Esophagus squamous epithelium (tissue), 5 donors: ENCODE measurements around the gene ITPK1. TPM values are rescaled to one million over a fixed set of nuclear protein-coding genes. Genes with fewer than 3 reads are reported as not detected.

ENCODE experiments used
- DNase-seq: peaks from one replicate; lab custom pipeline; 2025; lab: John Stamatoyannopoulos, UW
- H3K27ac ChIP-seq, 4 donors: fragments of 200-600 bp; sonication (generic); one replicate each; pipeline ENCODE4 v1.5.1; 2016 to 2019; ENCODE audit warnings: mild to moderate bottlenecking in 1 of 4
- H3K27me3 ChIP-seq, 4 donors: fragments of 200-600 bp; sonication (generic); 1 replicate in 3 of 4; 2 replicates in 1 of 4; pipeline versions ENCODE4 v1.5.1 to v1.6.0; 2017 to 2021; ENCODE audit warnings: antibody characterized with exemption in 1 of 4
- H3K36me3 ChIP-seq, 3 donors: fragments of 200-600 bp; sonication (generic); one replicate each; pipeline ENCODE4 v1.5.1; 2016 to 2019
- H3K4me1 ChIP-seq, 3 donors: fragments of 200-600 bp; sonication (generic); one replicate each; pipeline ENCODE4 v1.5.1; 2017 to 2019
- H3K4me3 ChIP-seq, 4 donors: fragments of 200-600 bp; sonication (generic); 1 replicate in 3 of 4; 2 replicates in 1 of 4; pipeline ENCODE4 v1.5.1; 2016 to 2019; ENCODE audit warnings: mild to moderate bottlenecking in 2 of 4, moderate library complexity in 1 of 4
- H3K9me3 ChIP-seq, 3 donors: fragments of 200-600 bp; sonication (generic); one replicate each; pipeline ENCODE4 v1.5.1; 2016 to 2019
- POLR2A ChIP-seq, 4 donors: fragments of 450-650 bp; IDR thresholded peaks; one replicate each; pipeline ENCODE4 v1.6.1; 2017; ENCODE audit warnings: antibody characterized with exemption in 4 of 4, mild to moderate bottlenecking in 4 of 4, moderate library complexity in 3 of 4
- WGBS, 2 donors: methylation state at CpG; one replicate each; pipeline ENCODE4 v1.1.5; 2018; 5-methylcytosine and 5-hydroxymethylcytosine counted together
- intact Hi-C: fragments of 100-400 bp; cut with DNase I; formaldehyde crosslinking; loops from one replicate; pipeline ENCODE4 v1.15.0; 2022
- total RNA-seq, 4 donors: library from RNA; depleted of rRNA; stranded (reverse); fragments of >200 nt; gene quantifications; one replicate each; pipeline ENCODE4 v1.1.0, GENCODE V29; 2016
- TF ChIP-seq, protein P1 (sequence below), 6 experiments: fragments of 450-650 bp in 4 of 6; fragments of 200-600 bp in 2 of 6; sonication (generic) in 2 of 6; IDR thresholded peaks; one replicate each; pipeline ENCODE4 v1.5.1; 2016 to 2019; ENCODE audit warnings: antibody characterized with exemption in 6 of 6, mild to moderate bottlenecking in 4 of 6, moderate library complexity in 4 of 6
- donor health status: DM: yes; HTN: yes; CAD: no.

The ITPK1 gene
- total RNA-seq, 4 donors from 2014 or later = 14.2 to 34.5 (median 25.8) TPM

DNA sequence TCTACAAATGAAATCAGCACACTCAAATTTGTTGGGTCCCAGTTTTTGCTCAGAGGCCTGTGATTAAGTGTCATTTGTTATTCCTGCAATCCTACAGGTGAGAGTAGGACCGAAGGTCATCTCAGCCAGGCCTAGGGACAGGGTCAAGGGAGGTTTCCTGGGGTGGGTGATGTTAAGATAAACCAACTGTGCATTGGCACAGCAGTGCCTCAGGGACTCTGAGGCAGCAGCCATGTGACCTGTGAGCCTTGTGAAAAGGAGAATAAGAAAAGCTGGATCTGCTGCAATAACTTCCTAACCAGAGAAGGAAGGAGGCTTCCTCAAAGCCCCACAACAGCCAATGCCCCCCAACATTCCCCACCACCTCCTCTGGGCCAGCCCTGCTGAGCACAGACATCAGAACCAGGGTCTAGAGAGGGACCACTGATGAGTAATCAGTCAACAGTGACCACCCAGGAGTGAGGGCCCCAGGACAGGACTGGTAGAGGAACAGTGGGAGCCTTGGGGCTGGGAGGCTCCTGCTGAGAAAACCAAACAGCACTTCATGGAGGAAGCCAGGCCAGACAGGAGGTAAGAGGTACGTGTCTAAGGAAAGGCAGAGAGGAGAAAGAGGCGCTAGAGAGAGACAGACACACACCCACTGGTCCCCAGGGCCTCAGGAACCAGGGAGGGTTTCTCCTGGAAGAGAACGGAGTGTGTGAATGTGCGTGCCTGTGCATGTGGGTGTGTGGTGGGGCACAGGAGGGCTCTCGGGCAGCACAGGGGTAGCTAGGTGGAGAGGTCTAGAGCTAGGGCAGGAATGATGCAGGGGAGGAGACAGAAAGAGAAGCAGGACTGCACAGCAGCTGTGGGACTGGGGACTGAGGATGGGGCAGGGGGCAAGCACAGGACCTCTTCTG lies 82.4 kb downstream of the ITPK1 start:
- 43 to 53% methylated on average over 5 to 6 of the region's 6 CpGs for WGBS, 2 donors
- intact Hi-C loops = no loop called here
- Histone ChIP-seq H3K9me3 (no peaks in the 10 kb centered on the region), H3K27ac (peak overlapping the region in 3 of 4 donors; percentile 53 to 85 (median 57)), H3K36me3 (no peaks in the 10 kb centered on the region), H3K4me1 (peaks cover 25 to 74% (median 41%) of the 10 kb centered on the region in 3 donors), H3K27me3 (no peaks in the 10 kb centered on the region), H3K4me3 (no peak overlapping the region)
- no peak for DNase-seq
- TF ChIP-seq POLR2A (IDR thresholded peaks at IDR 0.05) = no peak
- TF ChIP-seq, protein P1, sequence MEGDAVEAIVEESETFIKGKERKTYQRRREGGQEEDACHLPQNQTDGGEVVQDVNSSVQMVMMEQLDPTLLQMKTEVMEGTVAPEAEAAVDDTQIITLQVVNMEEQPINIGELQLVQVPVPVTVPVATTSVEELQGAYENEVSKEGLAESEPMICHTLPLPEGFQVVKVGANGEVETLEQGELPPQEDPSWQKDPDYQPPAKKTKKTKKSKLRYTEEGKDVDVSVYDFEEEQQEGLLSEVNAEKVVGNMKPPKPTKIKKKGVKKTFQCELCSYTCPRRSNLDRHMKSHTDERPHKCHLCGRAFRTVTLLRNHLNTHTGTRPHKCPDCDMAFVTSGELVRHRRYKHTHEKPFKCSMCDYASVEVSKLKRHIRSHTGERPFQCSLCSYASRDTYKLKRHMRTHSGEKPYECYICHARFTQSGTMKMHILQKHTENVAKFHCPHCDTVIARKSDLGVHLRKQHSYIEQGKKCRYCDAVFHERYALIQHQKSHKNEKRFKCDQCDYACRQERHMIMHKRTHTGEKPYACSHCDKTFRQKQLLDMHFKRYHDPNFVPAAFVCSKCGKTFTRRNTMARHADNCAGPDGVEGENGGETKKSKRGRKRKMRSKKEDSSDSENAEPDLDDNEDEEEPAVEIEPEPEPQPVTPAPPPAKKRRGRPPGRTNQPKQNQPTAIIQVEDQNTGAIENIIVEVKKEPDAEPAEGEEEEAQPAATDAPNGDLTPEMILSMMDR (IDR thresholded peaks at IDR 0.05) = no peak

DNA sequence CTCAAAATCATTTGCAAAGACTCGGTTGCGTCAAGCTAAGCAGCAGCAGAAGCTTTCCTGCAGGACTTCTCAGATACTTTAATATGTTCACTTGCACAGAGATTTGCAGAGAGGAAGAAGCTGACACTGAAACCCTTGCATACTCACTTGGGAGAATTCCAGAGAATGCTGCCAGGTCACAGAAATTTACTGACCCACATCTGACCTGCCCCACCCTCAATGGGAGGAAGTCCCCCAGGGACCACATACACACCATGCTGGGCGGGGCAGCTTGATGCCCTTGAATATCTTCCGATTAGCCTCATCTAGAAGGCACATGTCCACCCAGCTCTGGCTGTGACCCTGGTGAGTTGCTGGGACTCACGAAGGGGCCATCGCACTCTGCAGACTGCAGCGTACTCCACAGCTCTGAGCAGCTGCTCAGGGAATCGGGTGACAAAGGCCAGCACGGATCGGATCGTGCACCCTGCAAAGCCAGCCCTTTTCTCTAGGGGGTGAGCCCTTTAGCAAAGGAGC lies 83.2 kb downstream of the ITPK1 start:
- intact Hi-C loops = no loop called here
- Histone ChIP-seq H3K36me3 (no peaks in the 10 kb centered on the region), H3K27me3 (no peaks in the 10 kb centered on the region), H3K27ac (peak overlapping the region in 1 of 4 donors; percentile 53), H3K4me3 (no peak overlapping the region), H3K9me3 (no peaks in the 10 kb centered on the region), H3K4me1 (peaks cover 25 to 72% (median 41%) of the 10 kb centered on the region in 3 donors)
- 59 to 68% methylated on average over 2 to 4 of the region's 11 CpGs for WGBS, 2 donors
- DNase-seq = no peak
- no peak for TF ChIP-seq POLR2A (IDR thresholded peaks at IDR 0.05)
- TF ChIP-seq, protein P1 (IDR thresholded peaks at IDR 0.05) = no peak

DNA sequence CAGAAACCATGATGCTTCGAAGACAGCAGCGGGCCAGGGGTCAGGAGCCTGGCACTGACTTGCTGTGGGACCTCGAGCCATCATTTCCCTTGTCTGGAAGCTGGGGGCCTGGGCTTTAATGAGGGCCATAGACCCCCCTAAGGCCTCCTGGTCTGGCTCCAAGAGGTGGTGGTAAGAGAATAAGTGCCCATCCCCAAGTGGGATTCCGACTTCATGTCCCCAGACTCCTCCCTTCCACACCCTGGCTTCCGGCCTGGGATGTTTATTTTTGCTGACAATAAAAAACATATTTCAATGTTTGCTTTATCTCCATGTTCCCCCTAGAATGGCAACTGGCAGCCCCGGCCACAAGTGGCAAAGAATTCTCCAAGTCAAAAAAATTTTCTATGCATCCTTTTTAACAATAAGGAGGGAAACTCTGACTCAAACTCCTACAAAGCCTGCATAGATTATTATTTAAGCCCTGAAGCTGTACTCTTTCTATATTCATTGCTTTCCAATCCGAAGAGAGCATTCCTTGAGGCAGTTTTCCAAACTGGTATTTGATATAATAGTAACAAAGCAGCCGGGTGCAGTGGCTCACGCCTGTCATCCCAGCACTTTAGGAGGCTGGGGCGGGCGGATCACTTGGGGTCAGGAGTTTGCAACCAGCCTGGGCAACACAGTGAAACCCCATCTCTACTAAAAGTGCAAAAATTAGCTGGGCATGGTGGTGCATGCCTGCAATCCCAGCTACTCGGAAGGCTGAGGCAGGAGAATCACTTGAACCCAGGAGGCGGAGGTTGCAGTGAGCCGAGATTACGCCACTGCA lies 84.0 kb downstream of the ITPK1 start:
- H3K36me3 ChIP-seq = no peaks in the 10 kb centered on the region
- peaks cover 25 to 64% (median 34%) of the 10 kb centered on the region in 3 donors for H3K4me1 ChIP-seq
- whole genome bisulfite sequencing, 2 donors = 64 to 74% methylated on average over 11 to 12 of the region's 15 CpGs
- no peaks in the 10 kb centered on the region for H3K27me3 ChIP-seq
- no peaks in the 10 kb centered on the region for H3K9me3 ChIP-seq
- intact Hi-C loops = no loop called here
- TF ChIP-seq, protein P1 (IDR thresholded peaks at IDR 0.05) = no peak
- TF ChIP-seq POLR2A (IDR thresholded peaks at IDR 0.05) = no peak
- H3K4me3 ChIP-seq = no peak overlapping the region
- no peak for DNase-seq
- no peak overlapping the region for H3K27ac ChIP-seq

DNA sequence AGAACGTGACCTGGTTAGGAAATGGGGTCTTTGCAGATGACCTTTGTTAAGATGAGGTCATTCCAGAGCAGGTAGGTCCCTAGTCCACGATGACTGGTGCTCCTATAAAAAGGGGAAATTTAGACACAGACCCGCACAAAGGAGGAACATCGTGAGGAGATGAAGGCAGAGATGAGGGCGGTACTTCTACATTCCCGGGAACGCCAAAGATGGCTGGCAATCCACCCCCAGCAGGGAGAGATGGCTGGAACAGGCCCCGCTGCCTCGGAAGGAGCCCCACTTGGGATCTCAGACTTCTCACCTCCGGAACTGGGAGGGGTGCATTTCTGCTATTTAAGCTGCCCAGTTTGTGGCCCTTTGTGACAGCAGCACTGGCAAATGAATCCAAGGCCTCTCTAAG lies 85.0 kb downstream of the ITPK1 start:
- WGBS, 2 donors = 84 to 89% methylated on average over 10 of the region's 10 CpGs
- Histone ChIP-seq H3K9me3 (no peaks in the 10 kb centered on the region), H3K27ac (no peak overlapping the region), H3K36me3 (no peaks in the 10 kb centered on the region), H3K4me3 (no peak overlapping the region), H3K27me3 (no peaks in the 10 kb centered on the region), H3K4me1 (peaks cover 25 to 55% (median 30%) of the 10 kb centered on the region in 3 donors)
- TF ChIP-seq, protein P1 (IDR thresholded peaks at IDR 0.05) = no peak
- no peak for TF ChIP-seq POLR2A (IDR thresholded peaks at IDR 0.05)
- no peak for DNase-seq
- intact Hi-C loops = no loop called here
